H1 (cell line): ENCODE results near the gene TMEM258. TPM values are rescaled to one million over a fixed set of nuclear protein-coding genes. Genes with fewer than 3 reads are reported as not detected.

ENCODE experiments used
- CTCF ChIA-PET: fragments of 300-600 bp; sonication (Branson Sonifier 250); formaldehyde crosslinking; loops from one replicate; lab custom pipeline; 2021; ENCODE audit not compliant: partially characterized antibody; lab: Charles Lee
- POLR2A ChIA-PET: fragments of 300-600 bp; sonication (Branson Sonifier 250); formaldehyde crosslinking; loops from one replicate; lab custom pipeline; 2021; ENCODE audit warnings: inconsistent platforms; ENCODE audit not compliant: partially characterized antibody; lab: Charles Lee
- DNase-seq, 2 experiments: peaks; one replicate each; pipeline versions ENCODE4 v3.0.0 to v3.0.0-alpha.2; 2010 to 2022; ENCODE audit warnings: low spot score in 2 of 2, low read depth in 1 of 2, mixed read lengths in 1 of 2
- FAIRE-seq: peaks from 2 replicates; lab custom pipeline; 2011; peaks lifted over from hg19 to GRCh38; lab: Jason Lieb, UNC
- H2AFZ ChIP-seq: 2 replicates; pipeline ENCODE4 v1.8.1; 2012; ENCODE audit warnings: low read length, inconsistent platforms
- H2AK5ac ChIP-seq: 2 replicates; pipeline ENCODE4 v1.6.1; 2013; ENCODE audit warnings: low read depth, low read length
- H2BK120ac ChIP-seq: replicated peaks from 2 replicates; pipeline ENCODE3; 2013; ENCODE audit warnings: low read depth, low read length, inconsistent platforms
- H2BK12ac ChIP-seq: 2 replicates; pipeline ENCODE4 v1.6.1; 2013; ENCODE audit warnings: low read depth, low read length
- H2BK15ac ChIP-seq: 2 replicates; pipeline ENCODE4 v1.6.1; 2013; ENCODE audit warnings: low read length
- H2BK20ac ChIP-seq: 2 replicates; pipeline ENCODE4 v1.6.1; 2013; ENCODE audit warnings: low read length
- H2BK5ac ChIP-seq: 2 replicates; pipeline ENCODE4 v1.6.1; 2013; ENCODE audit warnings: low read depth, low read length
- H3K14ac ChIP-seq: 2 replicates; pipeline ENCODE4 v1.6.1; 2013; ENCODE audit warnings: inconsistent platforms; ENCODE audit not compliant: insufficient read length
- H3K18ac ChIP-seq: 2 replicates; pipeline ENCODE4 v1.6.1; 2013; ENCODE audit warnings: low read length; ENCODE audit errors: extremely low read depth
- H3K23ac ChIP-seq: 2 replicates; pipeline ENCODE4 v1.6.1; 2013; ENCODE audit warnings: inconsistent platforms; ENCODE audit not compliant: insufficient read length
- H3K23me2 ChIP-seq: 2 replicates; pipeline ENCODE4 v1.6.1; 2013; ENCODE audit warnings: low read depth, low read length
- H3K27ac ChIP-seq: 2 replicates; pipeline ENCODE4 v1.6.1; 2011; ENCODE audit warnings: low read depth, low read length, inconsistent platforms
- H3K27me3 ChIP-seq, 4 experiments: replicated peaks in 1 of 4; 1 replicate in 1 of 4; 2 replicates in 3 of 4; pipeline versions ENCODE4 v1.6.1 to v1.8.1; 2011 to 2013; ENCODE audit warnings: low read length in 3 of 4, mild to moderate bottlenecking in 3 of 4, inconsistent platforms in 2 of 4, mixed read lengths in 2 of 4, moderate library complexity in 1 of 4; ENCODE audit not compliant: control insufficient read depth in 3 of 4, insufficient read depth in 3 of 4; ENCODE audit errors: extremely low read depth in 1 of 4
- H3K36me3 ChIP-seq, 4 experiments: 2 replicates each; pipeline versions ENCODE4 v1.6.1 to v1.8.1; 2011 to 2013; ENCODE audit warnings: mild to moderate bottlenecking in 4 of 4, low read length in 3 of 4, moderate library complexity in 2 of 4, control low read depth in 1 of 4, inconsistent platforms in 1 of 4; ENCODE audit not compliant: insufficient read depth in 4 of 4, control insufficient read depth in 2 of 4
- H3K4ac ChIP-seq: replicated peaks from 2 replicates; pipeline ENCODE3; 2013; ENCODE audit warnings: low read length, low read depth, mixed read lengths, inconsistent platforms; ENCODE audit not compliant: insufficient read length
- H3K4me1 ChIP-seq, 4 experiments: replicated peaks in 1 of 4; 1 replicate in 1 of 4; 2 replicates in 3 of 4; pipeline versions ENCODE4 v1.6.1 to v1.8.1; 2011 to 2013; ENCODE audit warnings: low read length in 3 of 4, inconsistent platforms in 2 of 4, mixed read lengths in 1 of 4; ENCODE audit not compliant: insufficient read depth in 4 of 4, control insufficient read depth in 3 of 4
- H3K4me2 ChIP-seq, 2 experiments: 2 replicates each; pipeline versions ENCODE4 v1.6.1 to v1.8.1; 2011 to 2013; ENCODE audit warnings: low read depth in 2 of 2, low read length in 2 of 2, control low read depth in 1 of 2, inconsistent platforms in 1 of 2, mild to moderate bottlenecking in 1 of 2; ENCODE audit not compliant: insufficient read depth in 1 of 2
- H3K4me3 ChIP-seq, 4 experiments: fragments of 200-600, 300-600 bp in 1 of 4; sonication (generic), shearing (Covaris generic), sonication (Bioruptor Twin) in 1 of 4; 2 replicates each; pipeline versions ENCODE4 v1.5.1 to v1.8.1; 2011 to 2016; ENCODE audit warnings: low read length in 4 of 4, low read depth in 3 of 4, control low read depth in 2 of 4, inconsistent platforms in 2 of 4, mild to moderate bottlenecking in 2 of 4, mixed read lengths in 1 of 4, moderate library complexity in 1 of 4; ENCODE audit not compliant: insufficient read depth in 2 of 4; ENCODE audit errors: extremely low read depth in 1 of 4
- H3K56ac ChIP-seq: replicated peaks from 2 replicates; pipeline ENCODE3; 2013; ENCODE audit warnings: low read depth, mild to moderate bottlenecking, mixed read lengths, low read length, inconsistent platforms; ENCODE audit not compliant: insufficient read length
- H3K79me1 ChIP-seq: 2 replicates; pipeline ENCODE4 v1.6.1; 2013; ENCODE audit warnings: low read depth, low read length, control low read depth
- H3K79me2 ChIP-seq, 2 experiments: 2 replicates each; pipeline versions ENCODE4 v1.6.1 to v1.8.1; 2012 to 2013; ENCODE audit warnings: low read length in 2 of 2, mild to moderate bottlenecking in 2 of 2, inconsistent platforms in 1 of 2; ENCODE audit not compliant: insufficient read depth in 2 of 2, control insufficient read depth in 1 of 2
- H3K9ac ChIP-seq, 4 experiments: replicated peaks in 1 of 4; 1 replicate in 1 of 4; 2 replicates in 3 of 4; pipeline versions ENCODE4 v1.6.1 to v1.8.1; 2011 to 2013; ENCODE audit warnings: low read depth in 3 of 4, low read length in 3 of 4, control low read depth in 2 of 4, mild to moderate bottlenecking in 2 of 4, moderate library complexity in 2 of 4, inconsistent platforms in 1 of 4; ENCODE audit errors: extremely low read depth in 1 of 4
- H3K9me3 ChIP-seq, 2 experiments: 2 replicates each; pipeline versions ENCODE4 v1.6.1 to v1.8.1; 2012 to 2013; ENCODE audit warnings: mild to moderate bottlenecking in 2 of 2, moderate library complexity in 2 of 2, control low read depth in 1 of 2, inconsistent platforms in 1 of 2, low read depth in 1 of 2, low read length in 1 of 2, mixed read lengths in 1 of 2; ENCODE audit not compliant: insufficient read depth in 2 of 2
- H4K20me1 ChIP-seq, 2 experiments: replicated peaks in 1 of 2; 2 replicates each; pipeline versions ENCODE3 to v1.8.1; 2011 to 2013; ENCODE audit warnings: inconsistent platforms in 2 of 2, low read length in 2 of 2, mild to moderate bottlenecking in 1 of 2; ENCODE audit not compliant: insufficient read depth in 2 of 2, control insufficient read depth in 1 of 2
- H4K5ac ChIP-seq: 2 replicates; pipeline ENCODE4 v1.6.1; 2013; ENCODE audit warnings: low read length, low read depth, mixed read lengths, inconsistent platforms; ENCODE audit not compliant: insufficient read length
- H4K8ac ChIP-seq: 2 replicates; pipeline ENCODE4 v1.8.0; 2013; ENCODE audit warnings: mild to moderate bottlenecking, moderate library complexity, low read length, inconsistent platforms; ENCODE audit not compliant: insufficient read depth; ENCODE audit errors: extremely low read depth
- H4K91ac ChIP-seq: replicated peaks from 2 replicates; pipeline ENCODE3; 2013; ENCODE audit warnings: low read length, mixed read lengths, inconsistent platforms; ENCODE audit not compliant: insufficient read length
- ASH2L ChIP-seq: fragments of 200-600, 300-600 bp; sonication (generic); IDR thresholded peaks from one replicate; pipeline ENCODE4 v1.7.1; 2017; ENCODE audit warnings: low read length
- BCL11A ChIP-seq, 2 experiments: IDR thresholded peaks; one replicate each; pipeline ENCODE4 v1.6.1; 2011; ENCODE audit warnings: low read depth in 2 of 2, low read length in 2 of 2, mild to moderate bottlenecking in 2 of 2
- CEBPB ChIP-seq: IDR thresholded peaks from 2 replicates; pipeline ENCODE4 v1.6.1; 2012; ENCODE audit warnings: low read depth, low read length
- MAFK ChIP-seq: IDR thresholded peaks from 2 replicates; pipeline ENCODE4 v1.6.1; 2012; ENCODE audit warnings: low read depth, mild to moderate bottlenecking, improper control_type of control experiment, low read length
- PHF8 ChIP-seq: fragments of 200-600 bp; sonication (generic); conservative IDR thresholded peaks from 2 replicates; pipeline ENCODE4 v1.7.1; 2012; ENCODE audit warnings: low read depth, mild to moderate bottlenecking, inconsistent platforms, low read length, moderate library complexity
- POLR2A ChIP-seq, 2 experiments: IDR thresholded peaks; 1 replicate in 1 of 2; 2 replicates in 1 of 2; pipeline ENCODE4 v1.6.1; 2011; ENCODE audit warnings: low read depth in 2 of 2, low read length in 2 of 2, mild to moderate bottlenecking in 2 of 2; ENCODE audit errors: control extremely low read depth in 1 of 2
- SUZ12 ChIP-seq: fragments of 200-600 bp; sonication (generic); IDR thresholded peaks from 2 replicates; pipeline ENCODE4 v1.6.1; 2012; ENCODE audit warnings: mild to moderate bottlenecking, inconsistent platforms, low read length, moderate library complexity, mixed read lengths
- ZNF274 ChIP-seq: IDR thresholded peaks from 2 replicates; pipeline ENCODE4 v1.7.0; 2012; ENCODE audit warnings: low read length, borderline replicate concordance; ENCODE audit errors: extremely low read depth
- WGBS, 2 experiments: shearing (Covaris generic) in 1 of 2; methylation state at CpG; one replicate each; pipeline versions ENCODE4 v1.1.6 to v1.1.7; 2013 to 2015; ENCODE audit warnings: low lambda C conversion rate in 2 of 2, mixed read lengths in 2 of 2, inconsistent platforms in 1 of 2, low coverage in 1 of 2, missing lambda C conversion rate in 1 of 2; ENCODE audit not compliant: insufficient replicate concordance in 2 of 2, insufficient coverage in 1 of 2, insufficient read length in 1 of 2; ENCODE audit errors: extremely low coverage in 1 of 2, missing lambda C conversion rate in 1 of 2; 5-methylcytosine and 5-hydroxymethylcytosine counted together
- polyA plus RNA-seq, 7 experiments: library from polyadenylated mRNA; depleted of rRNA in 3 of 7; stranded (reverse) in 5 of 7; unstranded in 2 of 7; fragments of >200 nt in 5 of 7; fragments of 200-250 nt in 2 of 7; gene quantifications; 1 replicate in 5 of 7; 2 replicates in 1 of 7; 4 replicates in 1 of 7; pipeline versions ENCODE4 v1.2.1 to v1.2.3, GENCODE V29; 2011 to 2013; ENCODE audit warnings: missing spikeins in 2 of 7, mixed read lengths in 2 of 7
- total RNA-seq: library from RNA; stranded (reverse); fragmentation: NEBNext Ultra II Directional; extraction: Animal tissue kit (Norgen Biotek cat#: 25700); gene quantifications from 2 replicates; pipeline ENCODE4 v1.2.1, GENCODE V29; 2021

The TMEM258 gene
- total and polyA plus RNA-seq, 2 of the 8 experiments (the other 6 are each of a cell fraction or from before 2014, with no cell fraction given) = 186 to 759 TPM

GRCh38 chr11:61744609-61745156 lies 47.7 kb downstream of the TMEM258 start:
- no peak overlapping the region for H2BK20ac ChIP-seq
- peaks cover 0 to 9% (median 0%) of the 10 kb centered on the region in 4 experiments; a peak in 1 of 8 replicates for H3K36me3 ChIP-seq
- H3K9me3 ChIP-seq = no peaks in the 10 kb centered on the region
- H3K23me2 ChIP-seq = no peaks in the 10 kb centered on the region; the same call in 1 of the 2 replicates
- no peaks in the 10 kb centered on the region; a peak in 2 of 7 replicates for H3K27me3 ChIP-seq
- H3K56ac ChIP-seq = no peak overlapping the region
- H4K91ac ChIP-seq = no peak overlapping the region
- no peak for DNase-seq
- FAIRE-seq = no peak
- no peak overlapping the region for H3K4me2 ChIP-seq
- TF ChIP-seq SUZ12 (no peak), BCL11A (IDR thresholded peaks at IDR 0.05; ENCODE audit: low read depth in 2 of 2, low read length in 2 of 2) (no peak), MAFK (no peak), ASH2L (no peak), POLR2A (IDR thresholded peaks at IDR 0.05; ENCODE audit: control extremely low read depth in 1 of 2, low read depth in 2 of 2, low read length in 2 of 2) (no peak), ZNF274 (no peak), CEBPB (no peak), PHF8 (no peak)
- no peak overlapping the region for H3K18ac ChIP-seq
- H2BK12ac ChIP-seq = no peak overlapping the region
- H2BK120ac ChIP-seq = no peak overlapping the region
- ChIA-PET POLR2A (interaction anchor here (1.0 to 8.9 kb wide), 5 partner anchors 11 to 90 kb away, joined by 3 to 87 read pairs (median 4); partner anchors contain the start of genes FEN1 and TMEM258), CTCF (interaction anchor here (0.5 to 9.2 kb wide), 17 partner anchors 9 to 235 kb away, joined by 3 to 168 read pairs (median 4); partner anchors contain the start of genes FEN1 and TMEM258)
- H3K4me1 ChIP-seq = peaks cover 6 to 16% (median 6%) of the 10 kb centered on the region in 4 experiments
- H4K20me1 ChIP-seq = no peaks in the 10 kb centered on the region
- no peak overlapping the region for H2BK5ac ChIP-seq
- no peak overlapping the region for H4K8ac ChIP-seq
- no peak overlapping the region for H3K23ac ChIP-seq
- H3K14ac ChIP-seq = no peak overlapping the region
- no peaks in the 10 kb centered on the region for H3K79me2 ChIP-seq
- WGBS, 2 experiments = 91% methylated on average over 10 of the region's 10 CpGs; no CpG with 5 or more reads in 1 of the 2 experiments
- no peak overlapping the region for H3K9ac ChIP-seq
- H3K79me1 ChIP-seq = no peaks in the 10 kb centered on the region
- H2AK5ac ChIP-seq = no peak overlapping the region
- H3K27ac ChIP-seq = no peak overlapping the region
- no peak overlapping the region for H3K4me3 ChIP-seq
- H3K4ac ChIP-seq = no peak overlapping the region
- H4K5ac ChIP-seq = no peak overlapping the region
- H2BK15ac ChIP-seq = no peak overlapping the region
- H2AFZ ChIP-seq = no peak overlapping the region
